GM23338 (cell line): ENCODE results near the gene PTGIR. TPM values are rescaled to one million over a fixed set of nuclear protein-coding genes. Genes with fewer than 3 reads are reported as not detected.

Source experiments
- ATAC-seq: fragments of 200-7000 bp; cut with Tn5 transposase; 3 replicates; pipeline ENCODE4 v1.9.1; 2020
- DNase-seq: peaks from one replicate; pipeline ENCODE4 v3.0.0-alpha.2; 2015; ENCODE audit warnings: low spot score
- H2AFZ ChIP-seq: fragments of 200-600 bp; sonication (generic); 2 replicates; pipeline ENCODE4 v1.8.0; 2016; ENCODE audit warnings: antibody characterized with exemption, mild to moderate bottlenecking, moderate library complexity
- H3F3A ChIP-seq: fragments of 200-600 bp; sonication (generic); replicated peaks from 2 replicates; pipeline ENCODE4 v1.8.0; 2017; ENCODE audit warnings: antibody characterized with exemption, mixed run types, low read depth
- H3K27ac ChIP-seq: fragments of 200-600 bp; sonication (generic); 2 replicates; pipeline ENCODE4 v1.6.1; 2016; ENCODE audit warnings: low read depth
- H3K27me3 ChIP-seq: fragments of 200-600 bp; sonication (generic); 2 replicates; pipeline ENCODE4 v1.8.0; 2016; ENCODE audit warnings: mild to moderate bottlenecking, mixed run types, moderate library complexity; ENCODE audit not compliant: insufficient read depth
- H3K36me3 ChIP-seq: fragments of 200-600 bp; sonication (generic); 2 replicates; pipeline ENCODE4 v1.8.0; 2016; ENCODE audit warnings: mild to moderate bottlenecking; ENCODE audit not compliant: insufficient read depth
- H3K4me1 ChIP-seq: fragments of 200-600 bp; sonication (generic); 2 replicates; pipeline ENCODE4 v1.8.0; 2016; ENCODE audit warnings: mild to moderate bottlenecking, moderate library complexity; ENCODE audit not compliant: insufficient read depth
- H3K4me2 ChIP-seq: fragments of 200-600 bp; sonication (generic); 2 replicates; pipeline ENCODE4 v1.7.1; 2017; ENCODE audit warnings: mixed run types
- H3K4me3 ChIP-seq: fragments of 200-600 bp; sonication (generic); 2 replicates; pipeline ENCODE4 v1.6.1; 2016; ENCODE audit warnings: mixed run types
- H3K79me2 ChIP-seq: fragments of 200-600 bp; sonication (generic); replicated peaks from 2 replicates; pipeline ENCODE4 v1.8.0; 2017; ENCODE audit warnings: mild to moderate bottlenecking; ENCODE audit not compliant: insufficient read depth
- H3K9me2 ChIP-seq: fragments of 200-600 bp; sonication (generic); 2 replicates; pipeline ENCODE4 v1.8.0; 2017; ENCODE audit not compliant: insufficient read depth
- H4K20me1 ChIP-seq: fragments of 200-600 bp; sonication (generic); replicated peaks from 2 replicates; pipeline ENCODE4 v1.8.0; 2017; ENCODE audit warnings: mild to moderate bottlenecking; ENCODE audit not compliant: insufficient read depth
- H3K27ac Mint-ChIP-seq: 2 replicates; pipeline ENCODE4 v1.8.0; 2020; ENCODE audit warnings: inconsistent platforms, mild to moderate bottlenecking, moderate library complexity, mixed read lengths
- H3K27me3 Mint-ChIP-seq: 3 replicates; pipeline ENCODE4 v1.8.0; 2022; ENCODE audit warnings: low read depth, mild to moderate bottlenecking, moderate library complexity, mixed read lengths, inconsistent platforms; ENCODE audit not compliant: insufficient read depth, poor library complexity
- H3K36me3 Mint-ChIP-seq: 3 replicates; pipeline ENCODE4 v1.8.0; 2021; ENCODE audit warnings: low read depth, mild to moderate bottlenecking, inconsistent platforms, moderate library complexity, mixed read lengths
- H3K4me1 Mint-ChIP-seq: 3 replicates; pipeline ENCODE4 v1.8.0; 2020; ENCODE audit warnings: mild to moderate bottlenecking, inconsistent platforms, mixed read lengths
- H3K4me3 Mint-ChIP-seq: 3 replicates; pipeline ENCODE4 v1.8.0; 2021; ENCODE audit warnings: moderate library complexity, mild to moderate bottlenecking, inconsistent platforms, mixed read lengths
- H3K9me3 Mint-ChIP-seq: 3 replicates; pipeline ENCODE4 v1.8.0; 2020; ENCODE audit warnings: moderate library complexity, mild to moderate bottlenecking, inconsistent platforms, mixed read lengths
- EZH2 ChIP-seq: fragments of 200-600 bp; sonication (generic); IDR thresholded peaks from one replicate; pipeline ENCODE4 v1.8.0; 2017; ENCODE audit warnings: antibody characterized with exemption, mild to moderate bottlenecking, low read depth; ENCODE audit not compliant: unreplicated experiment
- EZH2phosphoT487 ChIP-seq: fragments of 200-600 bp; sonication (generic); IDR thresholded peaks from one replicate; pipeline ENCODE4 v1.8.1; 2018; ENCODE audit warnings: antibody characterized with exemption; ENCODE audit not compliant: unreplicated experiment
- JUNB ChIP-seq: IDR thresholded peaks from one replicate; pipeline ENCODE4 v1.6.1; 2016; ENCODE audit warnings: antibody characterized with exemption; ENCODE audit not compliant: unreplicated experiment
- NANOG ChIP-seq: IDR thresholded peaks from 2 replicates; pipeline ENCODE4 v1.6.1; 2016; ENCODE audit warnings: antibody characterized with exemption, borderline replicate concordance
- POLR2AphosphoS5 ChIP-seq: IDR thresholded peaks from 2 replicates; pipeline ENCODE4 v1.6.1; 2016; ENCODE audit warnings: antibody characterized with exemption, low read depth
- STAT1 ChIP-seq: IDR thresholded peaks from one replicate; pipeline ENCODE4 v1.6.1; 2016; ENCODE audit warnings: antibody characterized with exemption; ENCODE audit not compliant: unreplicated experiment
- ZNF114 ChIP-seq: fragments of 250-450 bp; sonication (Bioruptor Pico); IDR thresholded peaks from 2 replicates; pipeline ENCODE4 v1.5.0; 2020; ENCODE audit warnings: mild to moderate bottlenecking, moderate library complexity
- ZNF331 ChIP-seq: fragments of 250-450 bp; sonication (Bioruptor Pico); IDR thresholded peaks from 2 replicates; pipeline ENCODE4 v1.5.0; 2020; ENCODE audit warnings: low read depth, mild to moderate bottlenecking, moderate library complexity
- polyA plus RNA-seq: library from polyadenylated mRNA; unstranded; fragments of >200 nt; fragmentation: Nextera tagmentation; extraction: Ambion mirVana; gene quantifications from 2 replicates; pipeline ENCODE4 v1.2.1, GENCODE V29; 2016
- total RNA-seq: library from RNA; depleted of rRNA; stranded (reverse); fragments of >200 nt; shearing (Covaris generic); gene quantifications from 2 replicates; pipeline ENCODE4 v1.2.3, GENCODE V29; 2014
- TF ChIP-seq, protein P1 (sequence below): IDR thresholded peaks from 2 replicates; pipeline ENCODE4 v1.6.1; 2016; ENCODE audit warnings: antibody characterized with exemption
- TF ChIP-seq, protein P2 (sequence below): fragments of 250-450 bp; sonication (Bioruptor Pico); IDR thresholded peaks from 2 replicates; pipeline ENCODE4 v1.5.0; 2020; ENCODE audit warnings: mild to moderate bottlenecking, moderate library complexity
- TF ChIP-seq, protein P3 (sequence below), 2 experiments: fragments of 200-600 bp in 1 of 2; sonication (generic) in 1 of 2; conservative IDR thresholded peaks; 2 replicates each; pipeline versions ENCODE4 v1.5.1 to v1.6.1; 2016 to 2017; ENCODE audit warnings: antibody characterized with exemption in 2 of 2, low read depth in 2 of 2, mild to moderate bottlenecking in 2 of 2, moderate library complexity in 1 of 2
- TF ChIP-seq, protein P4 (sequence below): IDR thresholded peaks from one replicate; pipeline ENCODE4 v1.6.1; 2018; ENCODE audit warnings: antibody characterized with exemption; ENCODE audit not compliant: unreplicated experiment

Gene PTGIR
- total and polyA plus RNA-seq, 2 experiments from 2014 or later = not detected

DNA sequence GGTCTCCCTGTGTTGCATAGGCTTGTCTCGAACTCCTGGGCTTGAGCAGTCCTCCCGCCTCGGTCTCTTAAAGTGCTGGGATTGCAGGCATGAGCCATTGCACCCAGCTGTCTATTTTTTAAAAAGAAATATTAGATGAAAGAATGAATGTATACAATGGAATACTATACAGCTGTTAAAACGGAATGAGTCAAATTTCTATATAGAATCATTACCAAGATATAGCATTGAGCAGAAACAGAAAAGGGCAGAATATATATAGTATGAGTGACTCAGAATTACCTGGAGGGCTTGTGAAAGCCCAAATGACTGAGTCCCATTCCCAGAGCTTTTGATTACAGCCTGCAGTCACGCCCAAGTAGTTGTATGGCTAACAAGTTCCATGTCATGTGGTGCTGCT, 31.7 kb upstream of the PTGIR start:
- Histone ChIP-seq H3K4me1 (peaks cover 28% of the 10 kb centered on the region), H3F3A (peaks cover 11% of the 10 kb centered on the region), H2AFZ (no peak overlapping the region), H3K79me2 (no peaks in the 10 kb centered on the region), H4K20me1 (no peaks in the 10 kb centered on the region), H3K27ac (no peak overlapping the region), H3K27me3 (peaks cover 30% of the 10 kb centered on the region), H3K4me3 (no peak overlapping the region), H3K9me2 (no peaks in the 10 kb centered on the region), H3K4me2 (no peak overlapping the region), H3K36me3 (no peaks in the 10 kb centered on the region)
- no peaks in the 10 kb centered on the region for H3K36me3 Mint-ChIP-seq
- H3K27me3 Mint-ChIP-seq = peaks cover 29% of the 10 kb centered on the region
- DNase-seq (no peak), ATAC-seq (no peak)
- TF ChIP-seq STAT1 (no peak), EZH2 (no peak), EZH2phosphoT487 (no peak), ZNF331 (CRISPR knock-in tag) (no peak), JUNB (no peak), ZNF114 (no peak), NANOG (no peak), POLR2AphosphoS5 (no peak)
- TF ChIP-seq, protein P1, sequence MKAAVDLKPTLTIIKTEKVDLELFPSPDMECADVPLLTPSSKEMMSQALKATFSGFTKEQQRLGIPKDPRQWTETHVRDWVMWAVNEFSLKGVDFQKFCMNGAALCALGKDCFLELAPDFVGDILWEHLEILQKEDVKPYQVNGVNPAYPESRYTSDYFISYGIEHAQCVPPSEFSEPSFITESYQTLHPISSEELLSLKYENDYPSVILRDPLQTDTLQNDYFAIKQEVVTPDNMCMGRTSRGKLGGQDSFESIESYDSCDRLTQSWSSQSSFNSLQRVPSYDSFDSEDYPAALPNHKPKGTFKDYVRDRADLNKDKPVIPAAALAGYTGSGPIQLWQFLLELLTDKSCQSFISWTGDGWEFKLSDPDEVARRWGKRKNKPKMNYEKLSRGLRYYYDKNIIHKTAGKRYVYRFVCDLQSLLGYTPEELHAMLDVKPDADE = no peak
- TF ChIP-seq, protein P2, sequence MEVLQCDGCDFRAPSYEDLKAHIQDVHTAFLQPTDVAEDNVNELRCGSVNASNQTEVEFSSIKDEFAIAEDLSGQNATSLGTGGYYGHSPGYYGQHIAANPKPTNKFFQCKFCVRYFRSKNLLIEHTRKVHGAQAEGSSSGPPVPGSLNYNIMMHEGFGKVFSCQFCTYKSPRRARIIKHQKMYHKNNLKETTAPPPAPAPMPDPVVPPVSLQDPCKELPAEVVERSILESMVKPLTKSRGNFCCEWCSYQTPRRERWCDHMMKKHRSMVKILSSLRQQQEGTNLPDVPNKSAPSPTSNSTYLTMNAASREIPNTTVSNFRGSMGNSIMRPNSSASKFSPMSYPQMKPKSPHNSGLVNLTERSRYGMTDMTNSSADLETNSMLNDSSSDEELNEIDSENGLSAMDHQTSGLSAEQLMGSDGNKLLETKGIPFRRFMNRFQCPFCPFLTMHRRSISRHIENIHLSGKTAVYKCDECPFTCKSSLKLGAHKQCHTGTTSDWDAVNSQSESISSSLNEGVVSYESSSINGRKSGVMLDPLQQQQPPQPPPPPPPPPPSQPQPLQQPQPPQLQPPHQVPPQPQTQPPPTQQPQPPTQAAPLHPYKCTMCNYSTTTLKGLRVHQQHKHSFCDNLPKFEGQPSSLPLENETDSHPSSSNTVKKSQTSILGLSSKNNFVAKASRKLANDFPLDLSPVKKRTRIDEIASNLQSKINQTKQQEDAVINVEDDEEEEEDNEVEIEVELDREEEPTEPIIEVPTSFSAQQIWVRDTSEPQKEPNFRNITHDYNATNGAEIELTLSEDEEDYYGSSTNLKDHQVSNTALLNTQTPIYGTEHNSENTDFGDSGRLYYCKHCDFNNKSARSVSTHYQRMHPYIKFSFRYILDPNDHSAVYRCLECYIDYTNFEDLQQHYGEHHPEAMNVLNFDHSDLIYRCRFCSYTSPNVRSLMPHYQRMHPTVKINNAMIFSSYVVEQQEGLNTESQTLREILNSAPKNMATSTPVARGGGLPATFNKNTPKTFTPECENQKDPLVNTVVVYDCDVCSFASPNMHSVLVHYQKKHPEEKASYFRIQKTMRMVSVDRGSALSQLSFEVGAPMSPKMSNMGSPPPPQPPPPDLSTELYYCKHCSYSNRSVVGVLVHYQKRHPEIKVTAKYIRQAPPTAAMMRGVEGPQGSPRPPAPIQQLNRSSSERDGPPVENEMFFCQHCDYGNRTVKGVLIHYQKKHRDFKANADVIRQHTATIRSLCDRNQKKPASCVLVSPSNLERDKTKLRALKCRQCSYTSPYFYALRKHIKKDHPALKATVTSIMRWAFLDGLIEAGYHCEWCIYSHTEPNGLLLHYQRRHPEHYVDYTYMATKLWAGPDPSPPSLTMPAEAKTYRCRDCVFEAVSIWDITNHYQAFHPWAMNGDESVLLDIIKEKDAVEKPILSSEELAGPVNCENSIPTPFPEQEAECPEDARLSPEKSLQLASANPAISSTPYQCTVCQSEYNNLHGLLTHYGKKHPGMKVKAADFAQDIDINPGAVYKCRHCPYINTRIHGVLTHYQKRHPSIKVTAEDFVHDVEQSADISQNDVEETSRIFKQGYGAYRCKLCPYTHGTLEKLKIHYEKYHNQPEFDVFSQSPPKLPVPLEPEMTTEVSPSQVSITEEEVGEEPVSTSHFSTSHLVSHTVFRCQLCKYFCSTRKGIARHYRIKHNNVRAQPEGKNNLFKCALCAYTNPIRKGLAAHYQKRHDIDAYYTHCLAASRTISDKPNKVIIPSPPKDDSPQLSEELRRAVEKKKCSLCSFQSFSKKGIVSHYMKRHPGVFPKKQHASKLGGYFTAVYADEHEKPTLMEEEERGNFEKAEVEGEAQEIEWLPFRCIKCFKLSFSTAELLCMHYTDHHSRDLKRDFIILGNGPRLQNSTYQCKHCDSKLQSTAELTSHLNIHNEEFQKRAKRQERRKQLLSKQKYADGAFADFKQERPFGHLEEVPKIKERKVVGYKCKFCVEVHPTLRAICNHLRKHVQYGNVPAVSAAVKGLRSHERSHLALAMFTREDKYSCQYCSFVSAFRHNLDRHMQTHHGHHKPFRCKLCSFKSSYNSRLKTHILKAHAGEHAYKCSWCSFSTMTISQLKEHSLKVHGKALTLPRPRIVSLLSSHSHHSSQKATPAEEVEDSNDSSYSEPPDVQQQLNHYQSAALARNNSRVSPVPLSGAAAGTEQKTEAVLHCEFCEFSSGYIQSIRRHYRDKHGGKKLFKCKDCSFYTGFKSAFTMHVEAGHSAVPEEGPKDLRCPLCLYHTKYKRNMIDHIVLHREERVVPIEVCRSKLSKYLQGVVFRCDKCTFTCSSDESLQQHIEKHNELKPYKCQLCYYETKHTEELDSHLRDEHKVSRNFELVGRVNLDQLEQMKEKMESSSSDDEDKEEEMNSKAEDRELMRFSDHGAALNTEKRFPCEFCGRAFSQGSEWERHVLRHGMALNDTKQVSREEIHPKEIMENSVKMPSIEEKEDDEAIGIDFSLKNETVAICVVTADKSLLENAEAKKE (CRISPR knock-in tag) = no peak
- TF ChIP-seq, protein P3, sequence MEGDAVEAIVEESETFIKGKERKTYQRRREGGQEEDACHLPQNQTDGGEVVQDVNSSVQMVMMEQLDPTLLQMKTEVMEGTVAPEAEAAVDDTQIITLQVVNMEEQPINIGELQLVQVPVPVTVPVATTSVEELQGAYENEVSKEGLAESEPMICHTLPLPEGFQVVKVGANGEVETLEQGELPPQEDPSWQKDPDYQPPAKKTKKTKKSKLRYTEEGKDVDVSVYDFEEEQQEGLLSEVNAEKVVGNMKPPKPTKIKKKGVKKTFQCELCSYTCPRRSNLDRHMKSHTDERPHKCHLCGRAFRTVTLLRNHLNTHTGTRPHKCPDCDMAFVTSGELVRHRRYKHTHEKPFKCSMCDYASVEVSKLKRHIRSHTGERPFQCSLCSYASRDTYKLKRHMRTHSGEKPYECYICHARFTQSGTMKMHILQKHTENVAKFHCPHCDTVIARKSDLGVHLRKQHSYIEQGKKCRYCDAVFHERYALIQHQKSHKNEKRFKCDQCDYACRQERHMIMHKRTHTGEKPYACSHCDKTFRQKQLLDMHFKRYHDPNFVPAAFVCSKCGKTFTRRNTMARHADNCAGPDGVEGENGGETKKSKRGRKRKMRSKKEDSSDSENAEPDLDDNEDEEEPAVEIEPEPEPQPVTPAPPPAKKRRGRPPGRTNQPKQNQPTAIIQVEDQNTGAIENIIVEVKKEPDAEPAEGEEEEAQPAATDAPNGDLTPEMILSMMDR (conservative IDR thresholded peaks at IDR 0.05; ENCODE audit: low read depth in 2 of 2) = no peak
- TF ChIP-seq, protein P4, sequence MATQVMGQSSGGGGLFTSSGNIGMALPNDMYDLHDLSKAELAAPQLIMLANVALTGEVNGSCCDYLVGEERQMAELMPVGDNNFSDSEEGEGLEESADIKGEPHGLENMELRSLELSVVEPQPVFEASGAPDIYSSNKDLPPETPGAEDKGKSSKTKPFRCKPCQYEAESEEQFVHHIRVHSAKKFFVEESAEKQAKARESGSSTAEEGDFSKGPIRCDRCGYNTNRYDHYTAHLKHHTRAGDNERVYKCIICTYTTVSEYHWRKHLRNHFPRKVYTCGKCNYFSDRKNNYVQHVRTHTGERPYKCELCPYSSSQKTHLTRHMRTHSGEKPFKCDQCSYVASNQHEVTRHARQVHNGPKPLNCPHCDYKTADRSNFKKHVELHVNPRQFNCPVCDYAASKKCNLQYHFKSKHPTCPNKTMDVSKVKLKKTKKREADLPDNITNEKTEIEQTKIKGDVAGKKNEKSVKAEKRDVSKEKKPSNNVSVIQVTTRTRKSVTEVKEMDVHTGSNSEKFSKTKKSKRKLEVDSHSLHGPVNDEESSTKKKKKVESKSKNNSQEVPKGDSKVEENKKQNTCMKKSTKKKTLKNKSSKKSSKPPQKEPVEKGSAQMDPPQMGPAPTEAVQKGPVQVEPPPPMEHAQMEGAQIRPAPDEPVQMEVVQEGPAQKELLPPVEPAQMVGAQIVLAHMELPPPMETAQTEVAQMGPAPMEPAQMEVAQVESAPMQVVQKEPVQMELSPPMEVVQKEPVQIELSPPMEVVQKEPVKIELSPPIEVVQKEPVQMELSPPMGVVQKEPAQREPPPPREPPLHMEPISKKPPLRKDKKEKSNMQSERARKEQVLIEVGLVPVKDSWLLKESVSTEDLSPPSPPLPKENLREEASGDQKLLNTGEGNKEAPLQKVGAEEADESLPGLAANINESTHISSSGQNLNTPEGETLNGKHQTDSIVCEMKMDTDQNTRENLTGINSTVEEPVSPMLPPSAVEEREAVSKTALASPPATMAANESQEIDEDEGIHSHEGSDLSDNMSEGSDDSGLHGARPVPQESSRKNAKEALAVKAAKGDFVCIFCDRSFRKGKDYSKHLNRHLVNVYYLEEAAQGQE = no peak
- no peak overlapping the region; the same call in 2 of the 3 replicates for H3K4me3 Mint-ChIP-seq
- H3K4me1 Mint-ChIP-seq = peaks cover 28% of the 10 kb centered on the region
- H3K9me3 Mint-ChIP-seq = no peaks in the 10 kb centered on the region; the same call in 2 of the 3 replicates
- H3K27ac Mint-ChIP-seq = no peak overlapping the region
